ENCODE data around the gene RGS18. TPM values are rescaled to one million over a fixed set of nuclear protein-coding genes. Genes with fewer than 3 reads are reported as not detected.
"Not testable (repeated sequence)": the region's sequence is repeated elsewhere in the genome, so short reads cannot be mapped to it uniquely, and the experiment has no call there.

The RGS18 gene
- not detected for polyA plus RNA-seq (2012; ENCODE audit: low read depth, missing spikeins)

GRCh38 chr1:192158181-192158580 is at the start of gene RGS18:
Gene RGS18, plus strand, starts transcription at chr1:192158462. Its CDS starts 176 bp downstream, at chr1:192158638.
- DNase-seq (ENCODE audit: insufficient read length, low spot score) (no peak), FAIRE-seq (no peak)
- no peak for TF ChIP-seq POU2F2 (IDR thresholded peaks at IDR 0.05; ENCODE audit: low read depth, low read length)
- TF ChIP-seq SPI1 (IDR thresholded peaks at IDR 0.05; ENCODE audit: low read depth, low read length), result peak; percentile 70
- no peak for TF ChIP-seq PAX5 (IDR thresholded peaks at IDR 0.05; ENCODE audit: insufficient read depth, low read length, severe bottlenecking)

GRCh38 chr1:192109576-192109975 is 48.7 kb upstream of the RGS18 start:
- no peak for FAIRE-seq
- TF ChIP-seq TAF1 (IDR thresholded peaks at IDR 0.05; ENCODE audit: low read depth, low read length) (no peak), POU2F2 (IDR thresholded peaks at IDR 0.05; ENCODE audit: low read depth, low read length) (no peak)
- DNase-seq (ENCODE audit: insufficient read length, low spot score), result no peak

- DNase-seq (ENCODE audit: insufficient read length, low spot score), result no peak
- no peak for TF ChIP-seq SPI1 (IDR thresholded peaks at IDR 0.05; ENCODE audit: low read depth, low read length)
- TF ChIP-seq POU2F2 (IDR thresholded peaks at IDR 0.05; ENCODE audit: low read depth, low read length), result no peak
- no peak for TF ChIP-seq TAF1 (IDR thresholded peaks at IDR 0.05; ENCODE audit: low read depth, low read length)
- no peak for TF ChIP-seq PAX5 (IDR thresholded peaks at IDR 0.05; ENCODE audit: insufficient read depth, low read length, severe bottlenecking)
- no peak for TF ChIP-seq POLR2A (IDR thresholded peaks at IDR 0.05; ENCODE audit: low read depth, low read length)
- TF ChIP-seq POLR2AphosphoS5 (IDR thresholded peaks at IDR 0.05; ENCODE audit: low read depth, low read length), result no peak
- no peak for FAIRE-seq
These were observed 43.3 kb upstream of the RGS18 start for GRCh38 chr1:192115000-192115399.

- FAIRE-seq (no peak), DNase-seq (ENCODE audit: insufficient read length, low spot score) (no peak)
- TF ChIP-seq TAF1 (IDR thresholded peaks at IDR 0.05; ENCODE audit: low read depth, low read length) (no peak), PAX5 (IDR thresholded peaks at IDR 0.05; ENCODE audit: insufficient read depth, low read length, severe bottlenecking) (no peak), POU2F2 (IDR thresholded peaks at IDR 0.05; ENCODE audit: low read depth, low read length) (no peak), POLR2AphosphoS5 (IDR thresholded peaks at IDR 0.05; ENCODE audit: low read depth, low read length) (no peak), POLR2A (IDR thresholded peaks at IDR 0.05; ENCODE audit: low read depth, low read length) (no peak)
These were observed 39.3 kb upstream of the RGS18 start for GRCh38 chr1:192118881-192119405.

- FAIRE-seq (no peak), DNase-seq (ENCODE audit: insufficient read length, low spot score) (no peak)
- no peak for TF ChIP-seq POU2F2 (IDR thresholded peaks at IDR 0.05; ENCODE audit: low read depth, low read length)
- TF ChIP-seq POLR2AphosphoS5 (IDR thresholded peaks at IDR 0.05; ENCODE audit: low read depth, low read length), result no peak
- no peak for TF ChIP-seq PAX5 (IDR thresholded peaks at IDR 0.05; ENCODE audit: insufficient read depth, low read length, severe bottlenecking)
- no peak for TF ChIP-seq TAF1 (IDR thresholded peaks at IDR 0.05; ENCODE audit: low read depth, low read length)
- no peak for TF ChIP-seq POLR2A (IDR thresholded peaks at IDR 0.05; ENCODE audit: low read depth, low read length)
- no peak for TF ChIP-seq SPI1 (IDR thresholded peaks at IDR 0.05; ENCODE audit: low read depth, low read length)
These were observed 38.6 kb upstream of the RGS18 start for GRCh38 chr1:192119701-192120100.

- FAIRE-seq (no peak), DNase-seq (ENCODE audit: insufficient read length, low spot score) (no peak)
- TF ChIP-seq SPI1 (IDR thresholded peaks at IDR 0.05; ENCODE audit: low read depth, low read length) (no peak), POLR2A (IDR thresholded peaks at IDR 0.05; ENCODE audit: low read depth, low read length) (no peak), POU2F2 (IDR thresholded peaks at IDR 0.05; ENCODE audit: low read depth, low read length) (no peak), PAX5 (IDR thresholded peaks at IDR 0.05; ENCODE audit: insufficient read depth, low read length, severe bottlenecking) (no peak), TAF1 (IDR thresholded peaks at IDR 0.05; ENCODE audit: low read depth, low read length) (no peak), POLR2AphosphoS5 (IDR thresholded peaks at IDR 0.05; ENCODE audit: low read depth, low read length) (no peak)
These were observed 35.6 kb upstream of the RGS18 start for GRCh38 chr1:192122668-192123067.

- no peak for TF ChIP-seq POU2F2 (IDR thresholded peaks at IDR 0.05; ENCODE audit: low read depth, low read length)
- no peak for TF ChIP-seq PAX5 (IDR thresholded peaks at IDR 0.05; ENCODE audit: insufficient read depth, low read length, severe bottlenecking)
- no peak for TF ChIP-seq POLR2A (IDR thresholded peaks at IDR 0.05; ENCODE audit: low read depth, low read length)
- no peak for TF ChIP-seq POLR2AphosphoS5 (IDR thresholded peaks at IDR 0.05; ENCODE audit: low read depth, low read length)
- TF ChIP-seq TAF1 (IDR thresholded peaks at IDR 0.05; ENCODE audit: low read depth, low read length), result no peak
- TF ChIP-seq SPI1 (IDR thresholded peaks at IDR 0.05; ENCODE audit: low read depth, low read length), result no peak
- FAIRE-seq (no peak), DNase-seq (ENCODE audit: insufficient read length, low spot score) (no peak)
These were observed 35.0 kb upstream of the RGS18 start for GRCh38 chr1:192123212-192123611.

GRCh38 chr1:192126030-192126619 is 32.1 kb upstream of the RGS18 start:
- FAIRE-seq, result no peak
- TF ChIP-seq POLR2A (IDR thresholded peaks at IDR 0.05; ENCODE audit: low read depth, low read length) (no peak), TAF1 (IDR thresholded peaks at IDR 0.05; ENCODE audit: low read depth, low read length) (no peak), POLR2AphosphoS5 (IDR thresholded peaks at IDR 0.05; ENCODE audit: low read depth, low read length) (no peak), POU2F2 (IDR thresholded peaks at IDR 0.05; ENCODE audit: low read depth, low read length) (no peak), SPI1 (IDR thresholded peaks at IDR 0.05; ENCODE audit: low read depth, low read length) (no peak), PAX5 (IDR thresholded peaks at IDR 0.05; ENCODE audit: insufficient read depth, low read length, severe bottlenecking) (no peak)
- DNase-seq (ENCODE audit: insufficient read length, low spot score), result no peak

- FAIRE-seq, result no peak
- TF ChIP-seq POLR2AphosphoS5 (IDR thresholded peaks at IDR 0.05; ENCODE audit: low read depth, low read length), result no peak
- DNase-seq (ENCODE audit: insufficient read length, low spot score), result no peak
These were observed 28.1 kb upstream of the RGS18 start for GRCh38 chr1:192130175-192130574.

GRCh38 chr1:192130865-192131264 is 27.4 kb upstream of the RGS18 start:
- not testable (repeated sequence) for FAIRE-seq; DNase-seq (ENCODE audit: insufficient read length, low spot score)

GRCh38 chr1:192131914-192132313 is 26.3 kb upstream of the RGS18 start:
- no peak for TF ChIP-seq TAF1 (IDR thresholded peaks at IDR 0.05; ENCODE audit: low read depth, low read length)
- no peak for TF ChIP-seq POLR2AphosphoS5 (IDR thresholded peaks at IDR 0.05; ENCODE audit: low read depth, low read length)
- TF ChIP-seq PAX5 (IDR thresholded peaks at IDR 0.05; ENCODE audit: insufficient read depth, low read length, severe bottlenecking), result no peak
- no peak for TF ChIP-seq SPI1 (IDR thresholded peaks at IDR 0.05; ENCODE audit: low read depth, low read length)
- no peak for TF ChIP-seq POU2F2 (IDR thresholded peaks at IDR 0.05; ENCODE audit: low read depth, low read length)
- TF ChIP-seq POLR2A (IDR thresholded peaks at IDR 0.05; ENCODE audit: low read depth, low read length), result no peak
- FAIRE-seq (no peak), DNase-seq (ENCODE audit: insufficient read length, low spot score) (no peak)
